ENCODE data around the gene GRIK4. TPM values are rescaled to one million over a fixed set of nuclear protein-coding genes. Genes with fewer than 3 reads are reported as not detected.

Gene GRIK4
- polyA plus RNA-seq, 1 experiment: not detected

- POLR2A ChIA-PET: no interaction called here
- no peak for DNase-seq (ENCODE audit: low read depth)
- no peak overlapping the region for H3K4me3 ChIP-seq (ENCODE audit: low read depth, low read length)
- CTCF ChIA-PET: interaction anchor here (1.8 kb wide), 1 partner anchor 8 kb away, joined by 6 read pairs; no protein-coding TSS in a partner anchor
- TF ChIP-seq CTCF (IDR thresholded peaks at IDR 0.05; ENCODE audit: insufficient read depth, low read depth, low read length): no peak
- H3K27me3 ChIP-seq (ENCODE audit: control insufficient read depth, insufficient read depth, low read length): no peaks in the 10 kb centered on the region; the same call in 1 of the 2 replicates
- H3K36me3 ChIP-seq (ENCODE audit: control insufficient read depth, insufficient read depth, low read length): no peaks in the 10 kb centered on the region
These were observed 123.7 kb downstream of the GRIK4 start for GRCh38 chr11:120635136-120635810.

GRCh38 chr11:120637131-120637530 is 125.6 kb downstream of the GRIK4 start:
- POLR2A ChIA-PET: no interaction called here
- no peak for TF ChIP-seq CTCF (IDR thresholded peaks at IDR 0.05; ENCODE audit: insufficient read depth, low read depth, low read length)
- Histone ChIP-seq H3K4me3 (ENCODE audit: low read depth, low read length) (no peak overlapping the region), H3K27me3 (ENCODE audit: control insufficient read depth, insufficient read depth, low read length) (no peaks in the 10 kb centered on the region; the same call in 1 of the 2 replicates), H3K36me3 (ENCODE audit: control insufficient read depth, insufficient read depth, low read length) (no peaks in the 10 kb centered on the region)
- no peak for DNase-seq (ENCODE audit: low read depth)
- CTCF ChIA-PET: no interaction called here

GRCh38 chr11:120642196-120642894 is 130.8 kb downstream of the GRIK4 start:
- Histone ChIP-seq H3K27me3 (ENCODE audit: control insufficient read depth, insufficient read depth, low read length) (no peaks in the 10 kb centered on the region; the same call in 1 of the 2 replicates), H3K36me3 (ENCODE audit: control insufficient read depth, insufficient read depth, low read length) (no peaks in the 10 kb centered on the region), H3K4me3 (ENCODE audit: low read depth, low read length) (no peak overlapping the region)
- no peak for DNase-seq (ENCODE audit: low read depth)
- CTCF ChIA-PET: interaction anchor here (0.8 to 1.2 kb wide), 2 partner anchors 154 to 553 kb away, joined by 3 to 5 read pairs; no protein-coding TSS in a partner anchor
- no peak for TF ChIP-seq CTCF (IDR thresholded peaks at IDR 0.05; ENCODE audit: insufficient read depth, low read depth, low read length)
- POLR2A ChIA-PET: no interaction called here

GRCh38 chr11:120643284-120643683 is 131.7 kb downstream of the GRIK4 start:
- ChIA-PET POLR2A (no interaction called here), CTCF (interaction anchor here (1.2 kb wide), 1 partner anchor 8 kb away, joined by 6 read pairs; no protein-coding TSS in a partner anchor)
- no peaks in the 10 kb centered on the region for H3K36me3 ChIP-seq (ENCODE audit: control insufficient read depth, insufficient read depth, low read length)
- H3K27me3 ChIP-seq (ENCODE audit: control insufficient read depth, insufficient read depth, low read length): no peaks in the 10 kb centered on the region; the same call in 1 of the 2 replicates
- no peak for TF ChIP-seq CTCF (IDR thresholded peaks at IDR 0.05; ENCODE audit: insufficient read depth, low read depth, low read length)
- H3K4me3 ChIP-seq (ENCODE audit: low read depth, low read length): no peak overlapping the region
- DNase-seq (ENCODE audit: low read depth): no peak

GRCh38 chr11:120645639-120646038 is 134.1 kb downstream of the GRIK4 start:
- Histone ChIP-seq H3K27me3 (ENCODE audit: control insufficient read depth, insufficient read depth, low read length) (no peaks in the 10 kb centered on the region; the same call in 1 of the 2 replicates), H3K36me3 (ENCODE audit: control insufficient read depth, insufficient read depth, low read length) (no peaks in the 10 kb centered on the region), H3K4me3 (ENCODE audit: low read depth, low read length) (no peak overlapping the region)
- CTCF ChIA-PET: no interaction called here
- no peak for TF ChIP-seq CTCF (IDR thresholded peaks at IDR 0.05; ENCODE audit: insufficient read depth, low read depth, low read length)
- no peak for DNase-seq (ENCODE audit: low read depth)
- POLR2A ChIA-PET: no interaction called here

Data from BJ (cell line).